Duodenal mucosa (tissue), 2 donors: ENCODE data around the gene ZDHHC8.

Experiments used
- H3K27ac ChIP-seq: one replicate; pipeline ENCODE4 v1.7.0; 2013; ENCODE audit warnings: low read depth, low read length
- H3K27me3 ChIP-seq, 2 donors: one replicate each; pipeline ENCODE4 v1.7.0; 2013; ENCODE audit warnings: low read length in 2 of 2, control low read depth in 1 of 2; ENCODE audit not compliant: insufficient read depth in 2 of 2, control insufficient read depth in 1 of 2
- H3K36me3 ChIP-seq, 2 donors: one replicate each; pipeline ENCODE4 v1.7.0; 2013; ENCODE audit warnings: low read length in 2 of 2, control low read depth in 1 of 2; ENCODE audit not compliant: insufficient read depth in 2 of 2, control insufficient read depth in 1 of 2
- H3K4me1 ChIP-seq, 2 donors: one replicate each; pipeline ENCODE4 v1.7.0; 2013; ENCODE audit warnings: low read length in 2 of 2, control low read depth in 1 of 2; ENCODE audit not compliant: insufficient read depth in 2 of 2, control insufficient read depth in 1 of 2
- H3K4me3 ChIP-seq, 2 donors: one replicate each; pipeline ENCODE4 v1.7.0; 2013; ENCODE audit warnings: low read length in 2 of 2, low read depth in 1 of 2
- H3K9ac ChIP-seq, 2 donors: one replicate each; pipeline ENCODE4 v1.7.0; 2013; ENCODE audit warnings: low read length in 2 of 2, low read depth in 1 of 2
- H3K9me3 ChIP-seq, 2 donors: one replicate each; pipeline ENCODE4 v1.7.0; 2013; ENCODE audit warnings: low read length in 2 of 2, control low read depth in 1 of 2; ENCODE audit not compliant: control insufficient read depth in 1 of 2

Gene ZDHHC8

DNA sequence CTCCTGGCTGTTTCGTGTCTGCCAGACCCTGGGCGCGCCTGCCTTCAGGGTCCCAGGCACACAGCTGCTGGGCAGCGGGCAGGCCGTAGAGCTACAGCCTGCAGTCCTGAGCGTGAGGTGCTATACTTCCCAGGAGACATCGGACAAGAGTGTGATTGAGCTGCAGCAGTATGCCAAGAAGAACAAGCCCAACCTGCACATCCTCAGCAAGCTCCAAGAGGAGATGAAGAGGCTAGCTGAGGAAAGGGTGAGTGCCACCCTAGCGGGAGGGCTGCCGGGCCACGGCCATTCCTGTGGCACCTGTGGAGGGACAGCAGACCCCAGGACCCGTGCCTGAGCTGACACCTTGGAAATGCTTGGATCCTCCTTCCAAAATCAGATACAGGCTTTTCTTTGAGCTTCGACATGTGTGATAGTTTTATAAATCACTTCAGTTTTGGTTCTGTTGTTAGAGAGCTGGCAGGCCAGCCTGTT, 22.8 kb upstream of the ZDHHC8 start:
- no peak overlapping the region for H3K9ac ChIP-seq
- H3K9me3 ChIP-seq, result no peaks in the 10 kb centered on the region
- no peak overlapping the region for H3K27ac ChIP-seq
- H3K36me3 ChIP-seq, result peaks cover 51 to 89% of the 10 kb centered on the region in 2 donors
- H3K4me3 ChIP-seq, result no peak overlapping the region
- H3K27me3 ChIP-seq, result no peaks in the 10 kb centered on the region
- no peaks in the 10 kb centered on the region for H3K4me1 ChIP-seq

DNA sequence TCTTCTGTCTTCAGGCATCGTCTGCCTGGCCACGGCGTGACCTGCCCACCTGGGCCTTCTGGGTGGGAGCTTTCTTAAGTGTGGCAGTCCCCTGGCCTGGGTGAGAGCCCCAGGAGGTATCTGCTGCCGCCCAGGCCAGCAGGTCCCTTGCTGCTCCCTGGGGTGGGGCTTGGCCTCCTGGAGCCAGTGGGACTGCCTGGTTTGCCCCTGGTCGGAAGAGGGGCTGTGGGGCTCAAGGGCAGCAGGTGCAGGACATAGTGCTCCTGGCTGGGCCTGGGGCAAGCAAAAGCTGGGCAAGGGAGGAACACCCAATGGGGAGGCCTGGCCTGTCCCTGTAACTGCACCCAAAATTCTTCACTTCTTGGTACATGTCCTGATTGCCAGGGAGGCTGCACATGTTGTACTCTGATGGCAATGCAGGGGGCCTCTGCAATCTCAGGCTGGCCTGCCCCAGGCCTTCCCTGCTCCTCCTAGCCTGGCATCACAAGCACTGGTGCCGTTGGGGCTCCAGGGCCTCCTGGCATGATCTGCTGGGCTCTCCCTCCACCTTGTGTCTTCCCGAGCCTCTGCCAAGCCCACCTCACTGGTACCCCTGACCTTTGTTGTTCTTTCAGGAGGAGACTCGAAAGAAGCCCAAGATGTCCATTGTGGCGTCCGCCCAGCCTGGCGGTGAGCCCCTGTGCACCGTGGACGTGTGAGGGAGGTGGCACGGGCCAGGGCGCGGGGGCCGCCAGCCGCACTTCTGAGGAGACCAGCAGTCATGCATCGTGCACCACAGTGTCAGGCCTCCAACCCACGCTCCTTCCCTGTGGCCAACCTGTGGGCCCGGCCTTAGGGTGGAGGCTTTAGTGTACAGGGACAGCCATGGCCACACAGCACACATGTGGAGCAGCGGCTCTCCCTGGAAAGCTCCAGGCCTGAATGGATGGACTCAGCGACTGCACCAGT, 21.9 kb upstream of the ZDHHC8 start:
- Histone ChIP-seq H3K9ac (no peak overlapping the region), H3K4me3 (no peak overlapping the region), H3K36me3 (peaks cover 47 to 92% of the 10 kb centered on the region in 2 donors), H3K9me3 (no peaks in the 10 kb centered on the region), H3K27me3 (no peaks in the 10 kb centered on the region), H3K27ac (no peak overlapping the region), H3K4me1 (no peaks in the 10 kb centered on the region)

DNA sequence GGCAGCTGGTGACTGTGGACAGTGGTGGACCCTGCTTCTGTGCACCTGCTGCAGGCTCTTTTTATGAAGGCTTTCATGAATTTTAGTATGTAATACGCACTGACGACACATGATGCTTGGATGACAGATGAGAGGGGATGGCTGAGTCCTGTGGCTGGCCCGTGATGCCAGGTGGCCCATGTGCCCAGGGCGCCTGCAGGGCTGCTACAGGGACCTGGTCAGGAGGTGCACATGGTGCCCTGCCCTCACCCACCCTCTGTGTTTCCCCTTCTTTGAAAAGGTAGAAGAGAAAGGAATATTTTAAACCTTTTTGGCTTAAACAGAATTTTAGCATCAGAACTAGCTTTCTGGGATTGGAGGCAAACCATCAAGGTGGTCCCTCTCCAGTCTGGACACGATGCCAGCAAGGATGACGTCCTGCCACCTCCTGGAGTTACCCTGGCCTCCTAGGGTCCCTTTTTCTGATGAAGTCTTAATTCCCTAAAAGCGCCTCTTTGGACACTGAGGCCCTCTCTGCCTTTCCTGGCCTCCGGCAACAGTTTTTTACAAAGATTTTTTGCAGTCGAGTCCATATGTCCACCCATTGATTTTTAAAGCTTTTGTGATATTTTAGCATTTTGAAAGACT, 21.1 kb upstream of the ZDHHC8 start:
- no peak overlapping the region for H3K27ac ChIP-seq
- H3K27me3 ChIP-seq, result no peaks in the 10 kb centered on the region
- no peak overlapping the region for H3K9ac ChIP-seq
- H3K36me3 ChIP-seq, result peaks cover 43 to 92% of the 10 kb centered on the region in 2 donors
- no peak overlapping the region for H3K4me3 ChIP-seq
- H3K9me3 ChIP-seq, result no peaks in the 10 kb centered on the region
- H3K4me1 ChIP-seq, result peaks cover 1 to 2% of the 10 kb centered on the region in 2 donors

DNA sequence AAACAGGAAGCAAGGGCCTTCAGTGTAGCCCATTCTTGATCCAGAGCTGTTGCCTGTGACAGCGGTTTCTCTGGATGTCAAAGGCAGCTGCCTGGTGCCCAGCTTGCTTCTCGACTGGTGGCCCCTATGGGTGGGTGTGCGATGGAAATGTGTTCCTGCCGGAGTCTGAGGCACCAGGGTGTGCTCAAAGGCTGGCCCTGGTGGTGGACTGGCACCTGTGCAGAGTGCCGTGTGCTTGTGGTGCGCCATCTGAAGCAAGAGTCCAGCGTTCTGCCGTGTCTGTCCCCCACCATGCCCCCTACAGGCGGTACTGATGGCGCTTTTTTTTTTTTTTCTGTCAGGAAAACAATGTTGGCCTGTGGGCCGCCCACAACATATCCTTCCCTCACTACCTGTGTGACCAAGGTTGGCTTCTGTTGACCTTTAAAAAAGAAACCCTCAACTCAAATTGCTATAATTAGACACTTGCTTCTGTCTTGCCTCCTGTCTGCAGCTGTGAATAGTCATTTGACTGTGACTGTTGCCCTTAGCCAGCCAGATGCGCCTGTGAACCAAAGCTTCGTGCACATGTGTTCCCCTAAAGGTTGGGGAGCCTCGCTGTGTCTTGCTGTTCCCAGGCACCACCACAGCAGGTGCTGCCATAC, 20.4 kb upstream of the ZDHHC8 start:
- no peaks in the 10 kb centered on the region for H3K27me3 ChIP-seq
- H3K9me3 ChIP-seq, result no peaks in the 10 kb centered on the region
- no peak overlapping the region for H3K4me3 ChIP-seq
- H3K36me3 ChIP-seq, result peaks cover 37 to 92% of the 10 kb centered on the region in 2 donors
- H3K4me1 ChIP-seq, result peaks cover 8 to 9% of the 10 kb centered on the region in 2 donors
- H3K27ac ChIP-seq, result no peak overlapping the region
- no peak overlapping the region for H3K9ac ChIP-seq

DNA sequence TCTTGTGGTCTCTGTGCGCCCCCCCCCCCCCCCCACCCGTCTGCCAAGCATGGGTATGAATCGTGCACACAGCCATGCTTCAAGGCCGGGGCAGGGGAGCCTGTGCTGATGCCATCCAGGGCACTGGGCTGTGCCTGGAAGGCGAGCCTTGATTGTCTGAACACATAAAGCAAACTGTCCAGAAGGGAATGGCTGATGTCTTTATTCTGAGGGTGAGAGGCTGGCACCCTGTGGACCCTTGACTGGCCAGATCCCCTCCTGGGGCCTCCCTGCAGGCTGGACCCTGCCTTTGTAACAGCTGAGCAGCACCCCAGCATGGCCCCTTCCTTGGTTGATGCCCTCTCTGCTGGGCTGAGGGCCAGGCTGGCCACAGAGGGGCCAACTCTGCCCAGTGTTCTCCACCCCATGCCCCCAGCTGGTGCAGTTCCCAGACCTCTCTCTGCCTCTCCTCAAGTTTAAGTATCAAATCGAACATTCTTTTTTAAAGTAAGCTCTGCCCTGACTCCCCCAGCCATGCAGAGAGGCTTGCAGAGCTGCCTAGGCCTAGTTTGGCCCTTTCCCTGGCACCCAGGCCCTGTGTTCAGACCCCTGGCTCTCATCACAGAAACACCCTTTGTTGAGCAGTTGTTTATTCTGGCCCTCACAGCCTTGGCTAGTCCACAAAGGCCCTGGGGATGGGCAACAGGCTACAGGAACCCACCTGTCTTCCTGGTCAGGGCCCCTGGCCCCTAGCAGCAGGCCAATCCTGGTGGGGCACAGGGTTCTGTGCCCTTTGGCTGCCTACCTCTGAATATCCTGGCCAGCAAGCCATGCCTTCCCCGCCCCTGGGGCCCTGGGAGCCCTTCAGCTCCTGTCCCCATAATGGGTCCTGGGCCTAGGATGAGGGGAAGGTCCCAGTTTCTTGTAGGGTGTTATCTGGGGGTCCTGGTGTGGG, 19.6 kb upstream of the ZDHHC8 start:
- Histone ChIP-seq H3K27me3 (no peaks in the 10 kb centered on the region), H3K4me3 (no peak overlapping the region), H3K4me1 (peaks cover 12 to 13% of the 10 kb centered on the region in 2 donors), H3K36me3 (peaks cover 29 to 84% of the 10 kb centered on the region in 2 donors), H3K27ac (no peak overlapping the region), H3K9me3 (no peaks in the 10 kb centered on the region), H3K9ac (no peak overlapping the region)

DNA sequence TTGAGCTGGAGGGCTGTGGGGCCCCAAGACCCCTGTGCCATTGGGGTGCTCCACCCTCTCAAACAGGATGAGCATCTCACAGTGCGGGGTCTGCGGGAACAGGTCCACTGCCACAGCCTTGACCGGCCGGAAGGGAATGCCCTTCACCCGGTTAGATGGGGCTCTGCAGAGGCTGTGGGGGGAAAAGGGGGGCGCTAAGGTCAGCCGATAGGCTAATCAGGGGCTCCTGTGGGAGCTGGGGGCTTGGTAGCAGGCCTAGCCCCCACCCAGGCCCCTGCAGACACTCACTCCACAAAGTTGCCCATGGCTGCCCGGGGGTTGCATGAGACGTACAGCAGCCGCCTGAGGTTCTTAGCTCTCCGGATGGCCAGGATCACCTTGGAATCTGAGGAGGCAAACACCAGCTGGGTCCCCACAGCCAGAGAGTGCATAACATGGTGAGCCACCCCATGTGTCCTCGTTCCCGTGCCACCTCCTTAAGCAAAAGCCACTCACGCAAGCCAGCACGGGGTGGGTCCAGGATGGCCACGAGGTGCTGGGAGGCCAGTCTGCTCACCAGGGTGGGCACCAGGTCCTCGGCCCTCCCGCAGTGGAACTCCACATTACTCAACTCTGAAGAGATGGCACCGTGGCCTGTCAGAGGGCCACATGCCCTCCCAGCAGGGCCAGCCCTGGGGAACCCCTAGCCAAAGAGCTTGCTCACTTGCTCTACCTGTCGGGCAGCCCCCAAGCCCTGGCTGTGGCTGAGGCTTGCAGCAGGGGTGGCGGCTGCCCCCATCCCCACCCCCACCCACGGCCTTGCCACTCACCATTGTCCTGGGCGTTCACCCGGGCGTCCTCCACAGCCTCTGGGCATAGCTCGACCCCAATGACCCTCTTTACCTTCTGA, 18.7 kb upstream of the ZDHHC8 start:
- H3K9ac ChIP-seq, result no peak overlapping the region
- H3K36me3 ChIP-seq, result peaks cover 20 to 75% of the 10 kb centered on the region in 2 donors
- H3K4me1 ChIP-seq, result peaks cover 12 to 13% of the 10 kb centered on the region in 2 donors
- H3K27ac ChIP-seq, result no peak overlapping the region
- no peaks in the 10 kb centered on the region for H3K27me3 ChIP-seq
- H3K9me3 ChIP-seq, result no peaks in the 10 kb centered on the region
- no peak overlapping the region for H3K4me3 ChIP-seq

DNA sequence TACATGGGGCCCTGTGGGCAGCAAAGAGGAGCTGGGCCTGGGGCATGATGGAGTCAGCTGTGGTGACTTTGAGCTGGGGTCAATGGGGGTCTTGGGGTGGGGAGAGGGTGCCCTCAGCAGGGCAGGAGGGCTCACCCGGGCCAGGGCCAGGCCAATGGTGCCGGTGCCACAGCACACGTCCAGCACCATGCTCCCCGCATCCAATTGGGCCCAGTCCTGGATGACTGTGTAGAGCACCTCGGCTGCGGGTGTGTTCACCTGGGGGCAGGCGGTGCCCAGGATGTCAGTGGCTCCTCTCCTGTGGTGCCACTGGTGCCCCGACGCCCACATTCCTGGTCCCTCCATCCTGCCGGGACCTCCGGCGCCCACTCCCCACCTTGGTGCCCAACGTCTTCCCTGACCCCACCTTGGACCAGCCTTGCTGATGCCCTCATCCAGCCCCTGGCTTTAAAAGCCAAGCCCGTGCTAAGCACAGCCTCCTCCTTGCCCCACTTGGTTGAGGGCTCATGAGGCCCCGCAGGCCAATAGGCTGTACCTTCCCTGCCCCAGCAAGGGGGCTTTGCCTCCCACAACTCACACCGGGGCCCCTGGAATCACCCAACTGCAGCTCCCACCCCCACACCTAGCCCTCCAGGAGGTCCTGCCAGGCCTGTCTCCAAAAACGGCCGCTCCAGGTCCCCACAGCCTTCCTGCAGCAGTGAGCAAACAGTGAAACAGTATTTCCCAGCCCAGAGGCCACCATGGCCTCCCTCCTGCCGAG, 17.9 kb upstream of the ZDHHC8 start:
- Histone ChIP-seq H3K27me3 (no peaks in the 10 kb centered on the region), H3K36me3 (peaks cover 14 to 66% of the 10 kb centered on the region in 2 donors), H3K4me1 (peaks cover 16 to 22% of the 10 kb centered on the region in 2 donors), H3K9ac (no peak overlapping the region), H3K4me3 (no peak overlapping the region), H3K9me3 (no peaks in the 10 kb centered on the region), H3K27ac (no peak overlapping the region)

DNA sequence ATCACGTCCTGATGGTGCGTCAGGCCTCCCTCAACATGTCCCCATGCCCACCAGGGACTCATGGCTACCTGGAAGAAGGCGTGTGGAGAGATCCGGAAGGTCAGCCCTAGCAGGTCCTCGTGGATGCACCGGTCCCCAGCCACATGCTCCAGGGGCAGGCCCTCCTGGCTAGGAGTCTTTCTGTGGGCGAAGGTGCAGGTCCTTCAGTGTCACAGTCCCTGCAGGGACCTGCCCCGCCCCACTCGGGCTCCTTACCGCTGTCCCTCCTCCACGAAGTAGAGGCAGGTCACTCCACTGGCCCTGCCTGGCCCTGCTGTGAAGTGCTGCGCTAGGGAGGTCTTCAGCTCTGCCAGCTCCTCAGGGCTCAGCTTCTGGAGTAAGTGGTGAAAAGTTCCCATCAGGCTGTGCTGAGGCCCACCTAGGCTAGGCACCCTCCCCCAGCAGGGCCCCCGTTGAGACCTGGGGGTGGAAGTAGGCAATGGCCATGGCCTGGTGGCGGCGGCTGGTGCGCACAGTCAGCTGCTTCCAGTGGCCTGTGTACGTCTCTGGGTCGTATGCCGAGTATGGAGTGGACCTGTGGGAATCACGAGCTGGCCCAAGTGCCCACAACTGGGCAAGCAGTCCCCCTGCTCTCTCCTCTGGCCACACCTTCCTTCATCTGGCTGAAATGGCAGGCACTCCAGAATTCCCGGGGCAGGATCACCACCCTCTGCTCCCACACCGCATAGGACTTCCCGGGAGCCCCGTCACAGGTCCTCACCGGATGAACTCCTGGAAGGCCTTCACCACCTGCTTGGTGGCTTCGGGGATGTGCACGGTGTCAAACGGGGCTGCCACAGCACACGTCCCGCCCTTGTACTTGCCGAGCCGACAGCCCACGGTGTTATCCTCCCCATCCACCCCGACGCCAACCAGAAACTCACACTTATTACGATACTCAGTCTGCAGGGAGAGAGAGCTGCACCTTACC, 16.8 kb upstream of the ZDHHC8 start:
- H3K4me1 ChIP-seq, result peaks cover 21 to 28% of the 10 kb centered on the region in 2 donors
- H3K27ac ChIP-seq, result no peak overlapping the region
- peaks cover 11 to 63% of the 10 kb centered on the region in 2 donors for H3K36me3 ChIP-seq
- no peaks in the 10 kb centered on the region for H3K27me3 ChIP-seq
- no peaks in the 10 kb centered on the region for H3K9me3 ChIP-seq
- no peak overlapping the region for H3K4me3 ChIP-seq
- no peak overlapping the region for H3K9ac ChIP-seq
